Measurements from ENCODE around the gene OR5AK2. TPM values are rescaled to one million over a fixed set of nuclear protein-coding genes. Genes with fewer than 3 reads are reported as not detected.

The OR5AK2 gene
- total and polyA plus RNA-seq, 7 experiments from 2014 or later: not detected

DNA sequence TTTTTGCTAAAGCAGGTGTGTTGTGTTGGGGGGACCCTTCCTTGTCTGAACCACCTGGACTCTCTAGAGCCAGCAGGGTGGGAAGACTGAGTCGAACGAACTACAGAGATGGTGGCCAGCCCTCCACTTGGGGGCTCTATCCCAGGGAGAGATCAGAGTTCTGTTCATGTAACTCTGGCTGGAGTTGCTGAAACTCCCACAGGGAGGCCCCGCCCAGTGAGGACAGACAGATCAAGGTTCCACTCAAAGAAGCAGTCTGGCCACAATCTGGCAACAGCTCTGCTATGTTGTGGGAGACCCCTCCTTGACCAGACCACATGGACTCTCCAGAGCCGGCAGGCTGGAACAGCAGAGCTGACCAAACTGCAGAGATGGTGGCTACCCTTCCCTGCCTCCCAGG, 20.2 kb upstream of the OR5AK2 start:
- no peaks in the 10 kb centered on the region for H3K36me3 ChIP-seq (ENCODE audit: control insufficient read depth in 2 of 3, insufficient read depth in 3 of 3, low read length in 3 of 3)

DNA sequence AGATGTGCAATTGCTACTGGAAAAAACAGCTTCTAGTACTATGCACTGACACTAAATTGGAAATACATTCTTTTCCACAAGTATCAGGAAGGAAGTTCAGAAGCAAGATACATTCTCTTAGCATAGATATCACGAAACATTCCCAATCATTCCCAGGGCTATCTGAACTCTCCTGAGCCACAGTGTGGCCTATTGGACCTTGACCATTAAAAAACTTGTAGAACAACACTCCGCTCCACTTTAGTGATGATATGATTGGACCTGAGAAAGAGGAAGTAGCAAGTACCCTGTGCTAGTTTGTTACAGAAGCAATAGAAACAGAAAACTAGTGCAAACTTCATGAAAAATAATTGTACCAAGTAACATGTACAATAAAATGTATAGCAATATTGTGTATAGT, 11.4 kb upstream of the OR5AK2 start:
- no peaks in the 10 kb centered on the region for H3K36me3 Mint-ChIP-seq
- Histone ChIP-seq H3K36me3 (ENCODE audit: control insufficient read depth in 2 of 3, insufficient read depth in 3 of 3, low read length in 3 of 3) (no peaks in the 10 kb centered on the region), H3K4me3 (ENCODE audit: low read length) (no peak overlapping the region), H3K27me3 (ENCODE audit: control insufficient read depth in 2 of 2, insufficient read depth in 2 of 2, low read length in 2 of 2) (no peaks in the 10 kb centered on the region), H3K4me1 (ENCODE audit: control insufficient read depth in 2 of 2, insufficient read depth in 2 of 2, low read length in 2 of 2) (no peaks in the 10 kb centered on the region), H3K9me3 (ENCODE audit: control insufficient read depth in 2 of 3, low read length in 3 of 3) (no peaks in the 10 kb centered on the region), H3K27ac (ENCODE audit: low read depth, low read length) (no peak overlapping the region)
- no peaks in the 10 kb centered on the region for H3K4me1 Mint-ChIP-seq
- H3K9me3 Mint-ChIP-seq: peaks cover 0 to 3% (median 0%) of the 10 kb centered on the region in 11 donors
- no peak for DNase-seq
- ATAC-seq: no peak
- intact Hi-C loops (cut with micrococcal nuclease): no loop called here
- POLR2A ChIA-PET: no interaction called here
- CTCF ChIA-PET: no interaction called here
- no peaks in the 10 kb centered on the region for H3K27me3 Mint-ChIP-seq
- H3K4me3 Mint-ChIP-seq: no peak overlapping the region
- H3K27ac Mint-ChIP-seq: no peak overlapping the region

More for the DNA sequence above, 20.2 kb upstream of the OR5AK2 start:
- ATAC-seq: no peak
- intact Hi-C loops (cut with micrococcal nuclease): no loop called here
- Histone ChIP-seq H3K4me3 (ENCODE audit: low read length) (no peak overlapping the region), H3K4me1 (ENCODE audit: control insufficient read depth in 2 of 2, insufficient read depth in 2 of 2, low read length in 2 of 2) (no peaks in the 10 kb centered on the region), H3K27ac (ENCODE audit: low read depth, low read length) (no peak overlapping the region), H3K9me3 (ENCODE audit: control insufficient read depth in 2 of 3, low read length in 3 of 3) (peaks cover 0 to 4% (median 0%) of the 10 kb centered on the region in 3 experiments), H3K27me3 (ENCODE audit: control insufficient read depth in 2 of 2, insufficient read depth in 2 of 2, low read length in 2 of 2) (no peaks in the 10 kb centered on the region)
- DNase-seq: no peak
- Mint-ChIP-seq H3K9me3 (peaks cover 0 to 28% (median 12%) of the 10 kb centered on the region in 11 donors), H3K27me3 (no peaks in the 10 kb centered on the region), H3K36me3 (peaks cover 0 to 7% (median 0%) of the 10 kb centered on the region in 5 donors), H3K4me3 (no peak overlapping the region), H3K27ac (no peak overlapping the region), H3K4me1 (no peaks in the 10 kb centered on the region)
- CTCF ChIA-PET: no interaction called here
- POLR2A ChIA-PET: no interaction called here

- Mint-ChIP-seq H3K27me3 (peaks cover 0 to 5% (median 3%) of the 10 kb centered on the region in 5 donors), H3K4me3 (no peak overlapping the region), H3K27ac (no peak overlapping the region), H3K4me1 (no peaks in the 10 kb centered on the region), H3K36me3 (no peaks in the 10 kb centered on the region), H3K9me3 (peaks cover 11 to 42% (median 17%) of the 10 kb centered on the region in 11 donors)
- ChIA-PET CTCF (no interaction called here), POLR2A (no interaction called here)
- no peak overlapping the region for H3K4me3 ChIP-seq (ENCODE audit: low read length)
- H3K27me3 ChIP-seq (ENCODE audit: control insufficient read depth in 2 of 2, insufficient read depth in 2 of 2, low read length in 2 of 2): no peaks in the 10 kb centered on the region
- no peak for DNase-seq
- ATAC-seq: no peak
- H3K9me3 ChIP-seq (ENCODE audit: control insufficient read depth in 2 of 3, low read length in 3 of 3): peaks cover 0 to 14% (median 0%) of the 10 kb centered on the region in 3 experiments
- H3K27ac ChIP-seq (ENCODE audit: low read depth, low read length): no peak overlapping the region
- H3K36me3 ChIP-seq (ENCODE audit: control insufficient read depth in 2 of 3, insufficient read depth in 3 of 3, low read length in 3 of 3): no peaks in the 10 kb centered on the region
- no peaks in the 10 kb centered on the region for H3K4me1 ChIP-seq (ENCODE audit: control insufficient read depth in 2 of 2, insufficient read depth in 2 of 2, low read length in 2 of 2)
- intact Hi-C loops (cut with micrococcal nuclease): no loop called here
These were observed 2.0 kb downstream of the OR5AK2 start for GRCh38 chr11:56990702-56991101.

DNA sequence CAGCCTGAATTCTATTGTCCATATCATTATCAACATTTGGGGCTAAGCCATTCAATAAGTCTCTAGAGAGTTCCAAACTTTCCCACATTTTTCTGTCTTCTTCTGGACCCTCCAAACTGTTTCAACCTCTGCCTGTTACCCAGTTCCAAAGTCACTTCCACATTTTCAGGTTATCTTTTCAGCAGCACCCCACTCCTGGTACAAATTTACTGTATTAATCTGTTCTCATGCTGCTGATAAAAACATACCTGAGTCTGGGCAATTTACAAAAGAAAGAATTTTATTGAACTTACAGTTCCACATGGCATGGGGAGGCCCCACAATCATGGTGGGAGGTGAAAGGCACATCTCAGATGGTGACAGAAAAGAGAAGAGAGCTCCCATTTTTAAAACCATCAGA, 5.8 kb downstream of the OR5AK2 start:
- peaks cover 15 to 49% (median 26%) of the 10 kb centered on the region in 11 donors for H3K9me3 Mint-ChIP-seq
- no peak overlapping the region for H3K4me3 ChIP-seq (ENCODE audit: low read length)
- CTCF ChIA-PET: no interaction called here

DNA sequence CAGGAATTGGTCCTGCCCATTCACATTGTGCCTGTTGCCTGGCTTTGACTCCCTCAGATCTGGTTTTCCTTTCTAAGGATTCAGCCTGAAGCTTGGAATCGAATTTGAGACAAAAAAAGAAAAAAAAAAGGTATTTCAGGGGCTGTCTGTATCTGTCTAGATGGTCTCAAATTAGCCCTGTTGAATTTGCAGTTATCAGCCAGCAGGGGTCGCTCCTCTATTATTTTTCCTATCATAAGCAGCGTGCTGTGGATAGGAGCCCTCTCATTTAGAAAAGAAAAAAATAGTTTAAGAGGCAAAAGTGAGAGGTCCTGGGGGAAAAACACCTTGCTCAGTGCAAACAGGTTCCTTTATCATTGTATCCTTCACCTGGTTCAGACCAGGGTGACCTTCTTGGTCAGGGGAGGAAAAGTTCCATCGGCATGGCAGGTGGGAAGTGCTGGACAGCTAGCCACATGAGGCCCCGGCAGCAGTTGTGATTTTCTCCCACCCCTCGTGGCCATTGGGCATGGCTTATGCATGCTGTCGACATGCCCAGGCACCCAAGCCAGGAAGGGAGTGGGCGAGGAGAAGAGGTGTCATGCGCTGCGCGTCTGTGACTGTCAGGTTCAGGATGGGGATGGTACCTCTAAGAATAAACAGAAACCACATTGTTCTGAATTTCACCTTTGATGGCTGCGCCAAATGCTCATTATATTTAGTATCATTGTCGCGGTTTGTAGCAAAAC, 13.1 kb downstream of the OR5AK2 start:
- H3K4me3 ChIP-seq (ENCODE audit: low read length): no peak overlapping the region
- H3K4me1 ChIP-seq (ENCODE audit: control insufficient read depth in 2 of 2, insufficient read depth in 2 of 2, low read length in 2 of 2): no peaks in the 10 kb centered on the region
- H3K27me3 ChIP-seq (ENCODE audit: control insufficient read depth in 2 of 2, insufficient read depth in 2 of 2, low read length in 2 of 2): no peaks in the 10 kb centered on the region
- ChIA-PET POLR2A (no interaction called here), CTCF (no interaction called here)
- H3K27ac Mint-ChIP-seq: no peak overlapping the region
- intact Hi-C loops (cut with micrococcal nuclease): loop anchor here in 1 of 2 donors (5.0 kb wide), 1 partner anchor 245 kb away; no protein-coding TSS in a partner anchor
- H3K4me3 Mint-ChIP-seq: no peak overlapping the region
- H3K9me3 Mint-ChIP-seq: peaks cover 4 to 35% (median 10%) of the 10 kb centered on the region in 11 donors
- DNase-seq: no peak
- no peaks in the 10 kb centered on the region for H3K36me3 ChIP-seq (ENCODE audit: control insufficient read depth in 2 of 3, insufficient read depth in 3 of 3, low read length in 3 of 3)
- H3K9me3 ChIP-seq (ENCODE audit: control insufficient read depth in 2 of 3, low read length in 3 of 3): peaks cover 0 to 8% (median 0%) of the 10 kb centered on the region in 3 experiments
- H3K27me3 Mint-ChIP-seq: no peaks in the 10 kb centered on the region
- no peaks in the 10 kb centered on the region for H3K4me1 Mint-ChIP-seq
- no peak for ATAC-seq
- H3K27ac ChIP-seq (ENCODE audit: low read depth, low read length): no peak overlapping the region
- peaks cover 0 to 7% (median 0%) of the 10 kb centered on the region in 5 donors for H3K36me3 Mint-ChIP-seq

More for the DNA sequence above, 5.8 kb downstream of the OR5AK2 start:
- DNase-seq: no peak
- Histone ChIP-seq H3K36me3 (ENCODE audit: control insufficient read depth in 2 of 3, insufficient read depth in 3 of 3, low read length in 3 of 3) (no peaks in the 10 kb centered on the region), H3K27me3 (ENCODE audit: control insufficient read depth in 2 of 2, insufficient read depth in 2 of 2, low read length in 2 of 2) (no peaks in the 10 kb centered on the region), H3K4me1 (ENCODE audit: control insufficient read depth in 2 of 2, insufficient read depth in 2 of 2, low read length in 2 of 2) (no peaks in the 10 kb centered on the region), H3K9me3 (ENCODE audit: control insufficient read depth in 2 of 3, low read length in 3 of 3) (peaks cover 0 to 16% (median 0%) of the 10 kb centered on the region in 3 experiments), H3K27ac (ENCODE audit: low read depth, low read length) (no peak overlapping the region)
- H3K4me1 Mint-ChIP-seq: no peaks in the 10 kb centered on the region
- no peak overlapping the region for H3K4me3 Mint-ChIP-seq
- no peak for ATAC-seq
- H3K27ac Mint-ChIP-seq: no peak overlapping the region
- POLR2A ChIA-PET: no interaction called here
- H3K36me3 Mint-ChIP-seq: no peaks in the 10 kb centered on the region
- H3K27me3 Mint-ChIP-seq: no peaks in the 10 kb centered on the region
- intact Hi-C loops (cut with micrococcal nuclease): no loop called here

DNA sequence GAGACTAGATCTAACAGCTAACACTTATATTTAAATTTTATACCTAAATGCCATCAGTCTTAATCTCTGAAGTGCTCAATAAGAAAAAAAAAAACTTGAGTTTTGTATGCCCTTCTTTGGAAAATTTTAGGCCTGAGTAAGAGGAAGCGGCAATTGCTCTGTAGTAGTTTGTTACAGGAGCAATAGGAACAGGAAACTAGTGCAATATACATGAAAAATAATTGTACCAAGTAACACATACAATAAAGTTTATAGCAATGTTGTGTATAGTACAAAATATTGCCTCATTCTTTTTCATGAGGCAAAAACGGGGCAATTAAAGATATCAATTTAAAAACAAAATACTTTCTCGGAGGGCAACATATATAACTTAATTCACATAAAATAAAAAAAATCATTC, 19.7 kb downstream of the OR5AK2 start:
- Histone ChIP-seq H3K4me1 (ENCODE audit: control insufficient read depth in 2 of 2, insufficient read depth in 2 of 2, low read length in 2 of 2) (no peaks in the 10 kb centered on the region), H3K27ac (ENCODE audit: low read depth, low read length) (no peak overlapping the region), H3K4me3 (ENCODE audit: low read length) (no peak overlapping the region), H3K27me3 (ENCODE audit: control insufficient read depth in 2 of 2, insufficient read depth in 2 of 2, low read length in 2 of 2) (no peaks in the 10 kb centered on the region), H3K9me3 (ENCODE audit: control insufficient read depth in 2 of 3, low read length in 3 of 3) (no peaks in the 10 kb centered on the region), H3K36me3 (ENCODE audit: control insufficient read depth in 2 of 3, insufficient read depth in 3 of 3, low read length in 3 of 3) (no peaks in the 10 kb centered on the region)
- Mint-ChIP-seq H3K9me3 (peaks cover 0 to 9% (median under 1%) of the 10 kb centered on the region in 11 donors), H3K4me1 (no peaks in the 10 kb centered on the region), H3K36me3 (peaks cover 0 to under 1% (median 0%) of the 10 kb centered on the region in 5 donors), H3K4me3 (no peak overlapping the region), H3K27me3 (no peaks in the 10 kb centered on the region), H3K27ac (no peak overlapping the region)
- intact Hi-C loops (cut with micrococcal nuclease): no loop called here
- ATAC-seq (no peak), DNase-seq (no peak)
- CTCF ChIA-PET: no interaction called here
- POLR2A ChIA-PET: no interaction called here

- H3K4me3 Mint-ChIP-seq: no peak overlapping the region
- no peaks in the 10 kb centered on the region for H3K36me3 Mint-ChIP-seq
- H3K36me3 ChIP-seq (ENCODE audit: control insufficient read depth in 2 of 3, insufficient read depth in 3 of 3, low read length in 3 of 3): no peaks in the 10 kb centered on the region
- no peaks in the 10 kb centered on the region for H3K27me3 Mint-ChIP-seq
- H3K27me3 ChIP-seq (ENCODE audit: control insufficient read depth in 2 of 2, insufficient read depth in 2 of 2, low read length in 2 of 2): no peaks in the 10 kb centered on the region
- H3K4me1 Mint-ChIP-seq: no peaks in the 10 kb centered on the region
- H3K4me3 ChIP-seq (ENCODE audit: low read length): no peak overlapping the region
- CTCF ChIA-PET: no interaction called here
- H3K27ac Mint-ChIP-seq: no peak overlapping the region
- H3K27ac ChIP-seq (ENCODE audit: low read depth, low read length): no peak overlapping the region
- DNase-seq (no peak), ATAC-seq (no peak)
- H3K9me3 ChIP-seq (ENCODE audit: control insufficient read depth in 2 of 3, low read length in 3 of 3): no peaks in the 10 kb centered on the region
- POLR2A ChIA-PET: no interaction called here
- peaks cover 0 to 17% (median 0%) of the 10 kb centered on the region in 11 donors for H3K9me3 Mint-ChIP-seq
- no peaks in the 10 kb centered on the region for H3K4me1 ChIP-seq (ENCODE audit: control insufficient read depth in 2 of 2, insufficient read depth in 2 of 2, low read length in 2 of 2)
- intact Hi-C loops (cut with micrococcal nuclease): no loop called here
These were observed 27.0 kb downstream of the OR5AK2 start for GRCh38 chr11:57015679-57016078.

All from naive thymus-derived CD4-positive, alpha-beta T cell (primary cell).